Stimulated activated effector memory CD8-positive, alpha-beta T cell treated with anti-CD3 and anti-CD28 coated beads, Interleukin-12 subunit alpha, Interleukin-12 subunit beta, amount 100 ng/mL, for 72 hours (primary cell): ENCODE results near the gene DGKD.

Experiments used
- ATAC-seq: fragments of 150-1000 bp; cut with Tn5 transposase; 2 replicates; pipeline ENCODE4 v1.10.0; 2021
- DNase-seq, 2 donors: peaks; one replicate each; pipeline ENCODE4 v3.0.0; 2021 to 2022; ENCODE audit warnings: low spot score in 2 of 2
- H3K27ac Mint-ChIP-seq: one replicate; pipeline ENCODE4 v1.8.0; 2022; ENCODE audit warnings: mild to moderate bottlenecking, mixed read lengths
- H3K36me3 Mint-ChIP-seq: one replicate; pipeline ENCODE4 v1.8.0; 2022; ENCODE audit warnings: mild to moderate bottlenecking, mixed read lengths
- H3K4me1 Mint-ChIP-seq: one replicate; pipeline ENCODE4 v1.8.0; 2022; ENCODE audit warnings: mixed read lengths
- H3K4me3 Mint-ChIP-seq: one replicate; pipeline ENCODE4 v1.8.0; 2022; ENCODE audit warnings: mild to moderate bottlenecking, mixed read lengths
- H3K9me3 Mint-ChIP-seq: one replicate; pipeline ENCODE4 v1.8.0; 2022; ENCODE audit warnings: mixed read lengths

Gene DGKD

DNA sequence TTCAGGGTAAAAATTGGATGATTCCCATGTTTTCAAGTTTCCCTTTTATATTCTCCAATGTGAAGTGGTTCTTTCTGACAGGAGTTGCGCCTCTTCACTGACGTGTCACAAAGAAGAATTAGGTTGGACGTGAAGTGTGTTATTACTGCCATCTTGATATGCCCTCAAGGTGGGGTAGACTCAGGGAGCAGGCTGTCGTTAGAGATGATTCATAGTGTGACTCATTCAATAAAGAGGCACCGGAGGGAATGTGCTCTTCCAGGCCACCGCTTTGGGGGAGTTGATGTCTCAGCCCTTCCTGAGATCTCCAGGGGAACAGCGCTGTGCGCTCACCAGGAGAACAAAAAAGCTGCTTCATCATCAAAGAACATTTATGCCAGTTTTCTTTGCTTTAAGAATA is 3.6 kb upstream of the DGKD start:
- peaks cover 12% of the 10 kb centered on the region for H3K36me3 Mint-ChIP-seq
- ATAC-seq (peak; percentile 66), DNase-seq (no peak)
- H3K9me3 Mint-ChIP-seq = no peaks in the 10 kb centered on the region
- peak overlapping the region; percentile 3 for H3K27ac Mint-ChIP-seq
- H3K4me3 Mint-ChIP-seq = no peak overlapping the region
- H3K4me1 Mint-ChIP-seq = peaks cover 39% of the 10 kb centered on the region

- Mint-ChIP-seq H3K4me1 (peaks cover 46% of the 10 kb centered on the region), H3K4me3 (no peak overlapping the region), H3K27ac (peak overlapping the region; percentile 3), H3K36me3 (peaks cover 12% of the 10 kb centered on the region), H3K9me3 (no peaks in the 10 kb centered on the region)
- DNase-seq (no peak), ATAC-seq (no peak)
These were observed 2.9 kb upstream of the DGKD start for GRCh38 chr2:233351423-233351822.

DNA sequence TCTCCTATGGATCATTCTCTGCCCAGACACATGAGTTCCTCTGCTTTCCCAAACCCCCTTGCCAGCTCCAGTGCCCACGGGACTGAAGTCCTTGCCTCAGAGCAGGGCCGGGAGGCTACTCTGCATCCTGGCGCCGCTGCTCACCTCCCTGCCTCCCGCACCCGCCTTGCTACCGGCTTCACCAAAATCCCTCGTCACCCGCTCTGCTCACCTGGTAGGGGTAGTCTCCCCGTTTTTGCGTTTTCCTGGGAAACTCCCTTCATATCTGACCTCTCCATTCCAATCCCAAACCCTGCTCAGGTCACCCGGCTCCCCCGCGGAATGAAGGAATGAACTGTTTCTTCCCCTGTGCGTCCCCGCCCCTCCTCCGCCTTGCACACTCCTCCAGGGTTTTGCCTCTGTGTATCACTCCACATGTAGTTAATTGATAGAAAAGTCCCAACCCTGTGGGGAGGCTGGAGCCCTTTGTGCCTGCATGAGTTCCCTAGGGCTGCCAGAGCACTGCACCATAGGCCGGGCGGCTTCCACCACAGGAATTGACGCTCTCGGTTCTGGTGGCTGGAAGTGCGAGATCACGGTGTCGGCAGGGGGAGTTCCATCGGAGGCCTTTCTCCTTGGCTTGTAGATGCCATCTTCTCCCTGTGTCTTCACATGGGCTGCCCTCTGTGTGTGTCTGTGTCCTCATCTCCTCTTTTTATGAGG is 2.0 kb upstream of the DGKD start:
- H3K27ac Mint-ChIP-seq = no peak overlapping the region
- ATAC-seq (no peak), DNase-seq (no peak)
- peaks cover 17% of the 10 kb centered on the region for H3K36me3 Mint-ChIP-seq
- peaks cover 55% of the 10 kb centered on the region for H3K4me1 Mint-ChIP-seq
- no peaks in the 10 kb centered on the region for H3K9me3 Mint-ChIP-seq
- H3K4me3 Mint-ChIP-seq = no peak overlapping the region

DNA sequence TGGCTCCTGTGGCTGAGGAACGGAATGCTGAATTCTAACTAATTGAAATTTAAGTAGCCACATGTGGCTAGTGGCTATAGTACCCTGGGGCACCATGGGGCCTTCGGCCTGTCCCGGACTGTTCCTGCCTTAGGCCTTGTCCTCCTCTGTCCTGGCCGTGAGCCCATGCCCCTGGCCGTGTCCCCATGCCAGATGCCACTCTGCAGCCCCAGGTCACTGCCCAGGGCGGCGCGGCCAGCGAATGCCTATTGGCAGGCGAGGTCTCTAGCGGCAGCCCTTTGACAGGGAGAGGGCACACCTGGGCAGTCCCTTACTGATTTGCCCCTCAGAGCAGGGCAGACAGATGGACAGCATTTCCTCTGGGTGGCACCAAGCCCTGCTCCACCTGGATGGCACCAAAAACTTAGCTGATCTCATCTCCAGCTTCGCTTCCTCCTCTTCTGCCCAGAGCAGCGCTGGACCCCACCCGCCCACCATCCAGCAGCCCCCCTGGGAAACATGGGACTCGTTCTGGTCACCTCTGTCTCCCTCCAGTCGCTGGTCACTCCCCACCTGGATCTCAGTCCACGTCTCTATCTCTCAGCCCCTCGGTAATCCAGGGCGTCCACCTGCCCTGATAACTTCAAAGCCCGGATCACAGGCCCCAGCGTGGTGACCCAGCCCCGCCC is 1.1 kb upstream of the DGKD start:
- DNase-seq = peak in 1 of 2 donors; percentile 59
- H3K9me3 Mint-ChIP-seq = no peaks in the 10 kb centered on the region
- no peak for ATAC-seq
- H3K4me1 Mint-ChIP-seq = peaks cover 63% of the 10 kb centered on the region
- H3K36me3 Mint-ChIP-seq = peaks cover 26% of the 10 kb centered on the region
- peak overlapping the region; percentile 90 for H3K27ac Mint-ChIP-seq
- peak overlapping the region; percentile 77 for H3K4me3 Mint-ChIP-seq

GRCh38 chr2:233354500-233354924 is 218 bp downstream of the DGKD start:
- Mint-ChIP-seq H3K9me3 (no peaks in the 10 kb centered on the region), H3K4me3 (peak overlapping the region; percentile 77), H3K27ac (peak overlapping the region; percentile 90), H3K36me3 (peaks cover 31% of the 10 kb centered on the region), H3K4me1 (peaks cover 76% of the 10 kb centered on the region)
- no peak for DNase-seq
- ATAC-seq = peak; percentile 38

DNA sequence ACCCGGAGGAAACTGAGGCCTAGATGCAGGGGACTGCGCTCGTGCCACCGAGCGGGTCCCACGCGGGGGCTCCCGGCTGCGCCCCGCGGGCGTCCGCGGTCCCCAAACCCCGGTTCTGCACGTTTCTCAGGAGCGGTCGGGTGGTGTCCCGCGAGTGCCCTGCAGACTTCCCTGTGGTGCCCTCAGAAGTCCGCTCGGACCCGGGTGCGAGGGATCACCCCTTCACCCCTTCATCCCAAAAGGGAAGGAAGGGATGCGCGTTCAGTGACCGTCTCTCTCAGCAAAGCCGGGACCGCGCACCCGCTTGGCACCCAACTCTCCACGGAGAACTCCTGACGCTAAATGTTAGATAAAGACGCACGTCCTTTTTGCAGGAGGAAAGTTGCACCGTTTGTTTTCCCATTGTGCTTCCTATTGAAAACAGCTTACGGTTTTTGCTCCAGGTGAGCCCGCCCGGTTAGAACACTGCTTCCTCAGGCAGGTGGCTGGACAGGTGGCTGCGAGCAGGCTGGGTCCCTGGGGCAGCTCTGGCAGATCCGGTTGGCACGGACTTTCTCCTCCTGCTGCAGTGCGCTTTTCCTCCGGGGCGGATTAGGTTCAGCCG is 779 bp downstream of the DGKD start:
- peak overlapping the region; percentile 77 for H3K4me3 Mint-ChIP-seq
- ATAC-seq = peak; percentile 1
- peaks cover 82% of the 10 kb centered on the region for H3K4me1 Mint-ChIP-seq
- peaks cover 36% of the 10 kb centered on the region for H3K36me3 Mint-ChIP-seq
- DNase-seq = peak; percentile 9 to 67
- H3K9me3 Mint-ChIP-seq = no peaks in the 10 kb centered on the region
- peak overlapping the region; percentile 79 for H3K27ac Mint-ChIP-seq

DNA sequence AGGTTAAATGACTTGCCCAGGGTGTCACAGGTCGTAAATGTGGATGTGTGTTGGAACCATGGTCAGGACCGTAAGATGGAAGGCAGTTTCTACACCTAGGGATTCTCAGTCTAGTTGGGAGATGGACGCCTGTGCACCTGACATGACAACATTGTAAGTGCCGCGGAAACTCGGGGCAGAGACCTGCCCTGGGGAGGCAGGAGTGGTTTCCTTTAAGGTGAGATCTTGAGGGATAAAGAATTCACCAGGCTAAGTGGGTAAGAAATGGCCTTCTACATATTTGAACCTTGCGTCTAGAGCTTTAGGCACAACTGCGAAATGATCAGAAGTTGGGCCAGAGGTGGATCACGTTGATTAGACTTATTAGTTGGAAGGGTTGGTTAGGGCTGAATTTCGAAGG is 1.6 kb downstream of the DGKD start:
- Mint-ChIP-seq H3K9me3 (no peaks in the 10 kb centered on the region), H3K4me1 (peaks cover 74% of the 10 kb centered on the region), H3K36me3 (peaks cover 36% of the 10 kb centered on the region), H3K4me3 (peak overlapping the region; percentile 77), H3K27ac (peak overlapping the region; percentile 79)
- ATAC-seq (no peak), DNase-seq (no peak)

- DNase-seq = no peak
These were observed 2.4 kb downstream of the DGKD start for GRCh38 chr2:233356546-233357308.

DNA sequence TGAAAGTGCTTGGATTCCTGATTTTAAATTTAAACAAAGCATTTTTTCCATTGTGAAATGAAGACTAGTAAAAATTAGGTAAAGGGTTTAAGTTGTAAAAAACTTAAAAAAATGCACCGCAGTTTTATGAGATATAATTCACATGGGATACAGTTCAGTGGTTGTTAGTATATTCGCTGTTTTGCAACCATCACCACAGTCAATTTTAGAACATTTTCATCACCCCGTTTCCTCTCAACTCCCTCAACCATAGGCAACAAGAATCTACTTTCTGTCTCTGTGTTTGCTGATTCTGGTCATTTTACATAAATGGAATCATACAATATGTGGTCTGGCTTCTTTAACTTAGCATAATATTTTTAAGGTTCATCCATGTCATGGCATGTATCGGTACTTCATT is 4.0 kb downstream of the DGKD start:
- Mint-ChIP-seq H3K4me1 (peaks cover 64% of the 10 kb centered on the region), H3K27ac (peak overlapping the region; percentile 29), H3K9me3 (no peaks in the 10 kb centered on the region), H3K4me3 (peak overlapping the region; percentile 77), H3K36me3 (peaks cover 49% of the 10 kb centered on the region)
- ATAC-seq = no peak
- no peak for DNase-seq

More at GRCh38 chr2:233356546-233357308, 2.4 kb downstream of the DGKD start:
- peaks cover 68% of the 10 kb centered on the region for H3K4me1 Mint-ChIP-seq
- peaks cover 36% of the 10 kb centered on the region for H3K36me3 Mint-ChIP-seq
- ATAC-seq = no peak
- no peaks in the 10 kb centered on the region for H3K9me3 Mint-ChIP-seq
- peak overlapping the region; percentile 77 for H3K4me3 Mint-ChIP-seq
- H3K27ac Mint-ChIP-seq = peak overlapping the region; percentile 29

GRCh38 chr2:233358947-233359346 is 4.7 kb downstream of the DGKD start:
- Mint-ChIP-seq H3K4me3 (peak overlapping the region; percentile 77), H3K9me3 (no peaks in the 10 kb centered on the region), H3K36me3 (peaks cover 46% of the 10 kb centered on the region), H3K27ac (peak overlapping the region; percentile 32), H3K4me1 (peaks cover 63% of the 10 kb centered on the region)
- ATAC-seq (peak; percentile 54), DNase-seq (no peak)

GRCh38 chr2:233359823-233360222 is 5.5 kb downstream of the DGKD start:
- Mint-ChIP-seq H3K36me3 (peaks cover 50% of the 10 kb centered on the region), H3K4me3 (no peak overlapping the region), H3K4me1 (peaks cover 66% of the 10 kb centered on the region), H3K27ac (no peak overlapping the region), H3K9me3 (no peaks in the 10 kb centered on the region)
- DNase-seq (no peak), ATAC-seq (no peak)

GRCh38 chr2:233360771-233361176 is 6.5 kb downstream of the DGKD start:
- H3K4me1 Mint-ChIP-seq = peaks cover 62% of the 10 kb centered on the region
- H3K36me3 Mint-ChIP-seq = peaks cover 44% of the 10 kb centered on the region
- no peak overlapping the region for H3K27ac Mint-ChIP-seq
- DNase-seq (no peak), ATAC-seq (no peak)
- no peaks in the 10 kb centered on the region for H3K9me3 Mint-ChIP-seq
- no peak overlapping the region for H3K4me3 Mint-ChIP-seq

DNA sequence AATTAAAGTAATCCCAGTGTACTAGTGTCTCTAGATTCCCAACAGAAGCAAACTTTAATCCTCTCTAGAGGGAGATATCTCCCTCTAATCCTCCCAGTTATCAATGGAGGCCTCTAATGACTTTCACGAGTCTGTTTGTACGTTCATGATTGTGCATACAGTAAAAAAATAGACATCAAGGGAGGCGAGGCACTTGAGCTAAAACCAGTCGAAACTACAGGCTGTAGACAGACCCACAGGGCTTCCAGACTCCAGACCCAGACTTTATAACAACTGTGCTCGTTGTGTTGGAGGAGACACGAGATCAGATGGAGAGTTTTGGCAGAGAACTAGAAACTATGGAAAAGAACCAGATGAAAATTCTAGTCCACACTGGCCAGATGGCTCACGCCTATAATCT is 7.0 kb downstream of the DGKD start:
- Mint-ChIP-seq H3K4me1 (peaks cover 62% of the 10 kb centered on the region), H3K9me3 (no peaks in the 10 kb centered on the region), H3K4me3 (no peak overlapping the region), H3K36me3 (peaks cover 48% of the 10 kb centered on the region), H3K27ac (no peak overlapping the region)
- DNase-seq (no peak), ATAC-seq (no peak)

GRCh38 chr2:233362742-233363141 is 8.4 kb downstream of the DGKD start:
- Mint-ChIP-seq H3K27ac (no peak overlapping the region), H3K9me3 (no peaks in the 10 kb centered on the region), H3K36me3 (peaks cover 42% of the 10 kb centered on the region), H3K4me1 (peaks cover 61% of the 10 kb centered on the region), H3K4me3 (no peak overlapping the region)
- DNase-seq (no peak), ATAC-seq (no peak)

DNA sequence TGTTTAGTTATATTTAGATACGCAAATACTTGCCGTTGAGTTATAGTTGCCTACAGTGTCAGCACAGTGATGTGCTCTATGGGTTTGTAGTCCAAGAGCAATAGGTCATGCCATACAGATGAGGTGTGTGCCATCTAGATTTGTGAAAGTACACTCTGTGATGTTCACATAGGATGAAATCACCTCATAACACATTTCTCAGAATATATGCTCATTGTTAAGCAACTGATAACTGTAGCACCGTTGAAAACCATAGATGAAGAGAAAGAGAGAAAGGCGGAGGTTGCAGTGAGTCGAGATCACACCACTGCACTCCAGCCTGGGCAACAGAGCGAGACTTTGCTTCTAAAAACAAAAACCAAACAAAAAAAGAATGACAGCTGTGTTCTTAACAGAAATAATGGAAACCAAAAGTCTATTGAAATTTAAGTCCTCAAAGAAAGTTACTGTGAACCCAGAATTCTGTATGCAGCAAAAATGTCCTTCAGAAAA is 9.5 kb downstream of the DGKD start:
- Mint-ChIP-seq H3K9me3 (no peaks in the 10 kb centered on the region), H3K36me3 (peaks cover 33% of the 10 kb centered on the region), H3K4me3 (no peak overlapping the region), H3K27ac (peak overlapping the region; percentile 7), H3K4me1 (peaks cover 54% of the 10 kb centered on the region)
- ATAC-seq (peak; percentile 57), DNase-seq (no peak)
